Thymus (tissue), 11 donors: ENCODE measurements around the gene ISG15. TPM values are rescaled to one million over a fixed set of nuclear protein-coding genes. Genes with fewer than 3 reads are reported as not detected.
A peak's percentile ranks its signal among the peaks of the same experiment; 100 is the strongest.

Experiments
- DNase-seq, 9 donors: peaks; one replicate each; pipeline ENCODE4 v3.0.0-alpha.2; 2013; ENCODE audit warnings: low spot score in 9 of 9, low read depth in 6 of 9, missing footprints in 1 of 9
- H3K27ac ChIP-seq, 2 donors: one replicate each; pipeline ENCODE4 v1.5.1; 2013; ENCODE audit warnings: control low read depth in 1 of 2, low read depth in 1 of 2, low read length in 1 of 2, mild to moderate bottlenecking in 1 of 2, moderate library complexity in 1 of 2
- H3K27me3 ChIP-seq, 2 donors: one replicate each; pipeline ENCODE4 v1.5.1; 2013; ENCODE audit warnings: low read length in 1 of 2; ENCODE audit not compliant: control insufficient read depth in 2 of 2, insufficient read depth in 1 of 2
- H3K36me3 ChIP-seq, 2 donors: one replicate each; pipeline ENCODE4 v1.5.1; 2013; ENCODE audit warnings: low read length in 1 of 2, mild to moderate bottlenecking in 1 of 2, moderate library complexity in 1 of 2; ENCODE audit not compliant: control insufficient read depth in 2 of 2, insufficient read depth in 2 of 2
- H3K4me1 ChIP-seq, 2 donors: one replicate each; pipeline ENCODE4 v1.5.1; 2013; ENCODE audit warnings: low read length in 2 of 2; ENCODE audit not compliant: control insufficient read depth in 2 of 2, insufficient read depth in 2 of 2
- H3K4me3 ChIP-seq, 2 donors: one replicate each; pipeline ENCODE4 v1.5.1; 2013; ENCODE audit warnings: low read length in 2 of 2, control low read depth in 1 of 2, mild to moderate bottlenecking in 1 of 2
- H3K9me3 ChIP-seq, 2 donors: one replicate each; pipeline ENCODE4 v1.5.1; 2013; ENCODE audit warnings: low read length in 1 of 2, mild to moderate bottlenecking in 1 of 2; ENCODE audit not compliant: control insufficient read depth in 2 of 2, insufficient read depth in 1 of 2
- WGBS: extraction: QIAGEN DNeasy Blood & Tissue Kit; methylation state at CpG from one replicate; pipeline ENCODE4 v1.1.7; 2013; 5-methylcytosine and 5-hydroxymethylcytosine counted together
- polyA plus RNA-seq: library from polyadenylated mRNA; stranded (reverse); fragments of 200-250 nt; gene quantifications from one replicate; pipeline ENCODE4 v1.2.3, GENCODE V29; 2013
- total RNA-seq: library from RNA; stranded (reverse); fragments of 120-200 nt; gene quantifications from one replicate; pipeline ENCODE4 v1.2.4, GENCODE V29; 2013
- donor health status: healthy.

ISG15 gene
- total and polyA plus RNA-seq, 2 donors: 285 to 338 TPM

- peak overlapping the region in 1 of 2 donors; percentile 11 for H3K27ac ChIP-seq
- peaks cover 28 to 52% of the 10 kb centered on the region in 2 donors for H3K27me3 ChIP-seq
- peaks cover 9 to 23% of the 10 kb centered on the region in 2 donors for H3K4me1 ChIP-seq
- no peaks in the 10 kb centered on the region for H3K36me3 ChIP-seq
- peak overlapping the region in 1 of 2 donors; percentile 8 for H3K4me3 ChIP-seq
- WGBS: 41% methylated on average over 33 of the region's 33 CpGs
- H3K9me3 ChIP-seq: peaks cover 0 to 7% of the 10 kb centered on the region in 2 donors
- DNase-seq: no peak
These were observed 8.0 kb downstream of the ISG15 start for GRCh38 chr1:1021010-1021919.

GRCh38 chr1:1021920-1022259, 8.6 kb downstream of the ISG15 start:
- Histone ChIP-seq H3K9me3 (peaks cover 1 to 7% of the 10 kb centered on the region in 2 donors), H3K4me1 (peaks cover 9 to 23% of the 10 kb centered on the region in 2 donors), H3K4me3 (no peak overlapping the region), H3K27ac (no peak overlapping the region), H3K27me3 (peaks cover 28 to 57% of the 10 kb centered on the region in 2 donors), H3K36me3 (no peaks in the 10 kb centered on the region)
- no peak for DNase-seq
- 93% methylated on average over 10 of the region's 10 CpGs for WGBS

DNA sequence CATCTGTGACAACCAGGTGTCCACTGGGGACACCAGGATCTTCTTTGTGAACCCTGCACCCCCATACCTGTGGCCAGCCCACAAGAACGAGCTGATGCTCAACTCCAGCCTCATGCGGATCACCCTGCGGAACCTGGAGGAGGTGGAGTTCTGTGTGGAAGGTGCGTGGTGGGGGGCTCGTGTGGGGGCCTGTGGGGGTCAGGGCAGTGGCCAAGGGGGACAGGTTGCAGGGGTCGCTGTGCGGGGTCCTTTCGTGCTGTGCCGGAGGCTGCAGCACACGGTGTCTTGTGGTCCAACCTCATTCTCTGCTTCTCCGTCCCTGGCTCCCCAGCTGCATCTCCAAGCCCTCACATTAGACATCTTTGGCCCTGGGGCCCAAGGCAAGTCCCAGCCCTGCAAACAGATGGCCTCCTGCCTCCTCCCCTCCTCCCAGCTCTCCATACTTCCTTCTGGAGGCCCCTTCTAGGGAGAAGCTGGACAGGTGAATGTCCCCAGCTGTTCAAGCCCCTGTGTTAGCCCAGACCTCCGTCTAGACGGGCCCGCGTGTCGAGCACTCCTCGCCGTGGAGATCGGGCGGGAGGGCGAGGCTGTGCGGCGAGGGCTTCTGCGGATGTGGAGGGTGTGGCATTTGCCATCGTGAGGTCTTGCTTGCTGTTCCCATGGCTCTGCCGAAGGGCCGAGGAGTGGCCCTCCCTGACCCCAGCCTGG, 9.2 kb downstream of the ISG15 start:
- no peak for DNase-seq
- 82% methylated on average over 27 of the region's 27 CpGs for WGBS
- Histone ChIP-seq H3K36me3 (no peaks in the 10 kb centered on the region), H3K4me3 (no peak overlapping the region), H3K9me3 (peaks cover 1 to 7% of the 10 kb centered on the region in 2 donors), H3K27ac (no peak overlapping the region), H3K27me3 (peaks cover 28 to 58% of the 10 kb centered on the region in 2 donors), H3K4me1 (peaks cover 9 to 23% of the 10 kb centered on the region in 2 donors)

- no peaks in the 10 kb centered on the region for H3K36me3 ChIP-seq
- H3K4me1 ChIP-seq: peaks cover 9 to 23% of the 10 kb centered on the region in 2 donors
- DNase-seq: no peak
- H3K27ac ChIP-seq: no peak overlapping the region
- H3K9me3 ChIP-seq: peaks cover 1 to 7% of the 10 kb centered on the region in 2 donors
- H3K4me3 ChIP-seq: no peak overlapping the region
- peaks cover 28 to 59% of the 10 kb centered on the region in 2 donors for H3K27me3 ChIP-seq
- 80% methylated on average over 13 of the region's 13 CpGs for WGBS
These were observed 10.4 kb downstream of the ISG15 start for GRCh38 chr1:1023700-1024099.

- Histone ChIP-seq H3K27ac (no peak overlapping the region), H3K4me1 (peaks cover 6 to 18% of the 10 kb centered on the region in 2 donors), H3K9me3 (peaks cover 1 to 3% of the 10 kb centered on the region in 2 donors), H3K4me3 (no peak overlapping the region), H3K27me3 (peaks cover 28 to 59% of the 10 kb centered on the region in 2 donors), H3K36me3 (no peaks in the 10 kb centered on the region)
- WGBS: 97% methylated on average over 9 of the region's 9 CpGs
- DNase-seq: no peak
These were observed 11.0 kb downstream of the ISG15 start for GRCh38 chr1:1024149-1024770.

GRCh38 chr1:1024771-1025699, 11.7 kb downstream of the ISG15 start:
- H3K27me3 ChIP-seq: peaks cover 27 to 59% of the 10 kb centered on the region in 2 donors
- H3K4me3 ChIP-seq: no peak overlapping the region
- H3K4me1 ChIP-seq: peaks cover 6 to 18% of the 10 kb centered on the region in 2 donors
- 92% methylated on average over 31 of the region's 31 CpGs for WGBS
- H3K36me3 ChIP-seq: no peaks in the 10 kb centered on the region
- DNase-seq: no peak
- peaks cover 1 to 3% of the 10 kb centered on the region in 2 donors for H3K9me3 ChIP-seq
- H3K27ac ChIP-seq: peak overlapping the region; percentile 32 to 68

GRCh38 chr1:1025730-1026129, 12.4 kb downstream of the ISG15 start:
- H3K4me3 ChIP-seq: no peak overlapping the region
- H3K36me3 ChIP-seq: no peaks in the 10 kb centered on the region
- H3K9me3 ChIP-seq: peaks cover 1 to 3% of the 10 kb centered on the region in 2 donors
- 91% methylated on average over 10 of the region's 10 CpGs for WGBS
- H3K4me1 ChIP-seq: peaks cover 2 to 18% of the 10 kb centered on the region in 2 donors
- no peak for DNase-seq
- peaks cover 20 to 52% of the 10 kb centered on the region in 2 donors for H3K27me3 ChIP-seq
- no peak overlapping the region for H3K27ac ChIP-seq

GRCh38 chr1:1026599-1027413, 13.5 kb downstream of the ISG15 start:
- Histone ChIP-seq H3K9me3 (peaks cover 1% of the 10 kb centered on the region in 2 donors), H3K27me3 (peaks cover 11 to 51% of the 10 kb centered on the region in 2 donors), H3K4me1 (peaks cover 0 to 10% of the 10 kb centered on the region in 2 donors), H3K4me3 (no peak overlapping the region), H3K36me3 (no peaks in the 10 kb centered on the region), H3K27ac (no peak overlapping the region)
- no peak for DNase-seq
- 64% methylated on average over 21 of the region's 21 CpGs for WGBS
